HG03025 (cell line): ENCODE results near the gene MCF2L.

Experiments
- ATAC-seq: cut with Tn5 transposase; IDR thresholded peaks from one replicate; pipeline ENCODE4 v1.9.1; 2021; ENCODE audit warnings: mild to moderate bottlenecking, moderate library complexity; ENCODE audit not compliant: unreplicated experiment, low FRiP score

Gene MCF2L

GRCh38 chr13:112943309-112944125 is 25.5 kb upstream of the MCF2L start:
- ATAC-seq, result no peak

GRCh38 chr13:112947796-112948195 is 21.2 kb upstream of the MCF2L start:
- no peak for ATAC-seq

GRCh38 chr13:112951674-112952371 is 17.2 kb upstream of the MCF2L start:
- no peak for ATAC-seq

- ATAC-seq, result no peak
Observed at GRCh38 chr13:112952759-112953551, 16.1 kb upstream of the MCF2L start.

- ATAC-seq, result no peak
Observed at GRCh38 chr13:112953591-112954487, 15.2 kb upstream of the MCF2L start.

- no peak for ATAC-seq
Observed at GRCh38 chr13:112954488-112955270, 14.3 kb upstream of the MCF2L start.

GRCh38 chr13:112955271-112955937 is 13.6 kb upstream of the MCF2L start:
- ATAC-seq, result no peak

- no peak for ATAC-seq
Observed at GRCh38 chr13:112955956-112956355, 13.1 kb upstream of the MCF2L start.

- ATAC-seq, result no peak
Observed at GRCh38 chr13:112956571-112957294, 12.3 kb upstream of the MCF2L start.

GRCh38 chr13:112957295-112957677 is 11.7 kb upstream of the MCF2L start:
- no peak for ATAC-seq

- ATAC-seq, result no peak
Observed at GRCh38 chr13:112958127-112958989, 10.7 kb upstream of the MCF2L start.

- no peak for ATAC-seq
Observed at GRCh38 chr13:112959206-112959605, 9.8 kb upstream of the MCF2L start.

GRCh38 chr13:112959701-112960542 is 9.1 kb upstream of the MCF2L start:
- no peak for ATAC-seq

- no peak for ATAC-seq
Observed at GRCh38 chr13:112960706-112961105, 8.3 kb upstream of the MCF2L start.

GRCh38 chr13:112961457-112962369 is 7.3 kb upstream of the MCF2L start:
- ATAC-seq, result no peak
